MG63 (cell line): Measurements from ENCODE around the gene RGS9. TPM values are rescaled to one million over a fixed set of nuclear protein-coding genes. Genes with fewer than 3 reads are reported as not detected.

Experiments used
- DNase-seq: peaks from one replicate; pipeline ENCODE4 v3.0.0-alpha.2; 2020
- H3K27me3 ChIP-seq: fragments of 250-450 bp; sonication (Bioruptor Pico); 2 replicates; pipeline ENCODE4 v1.5.1; 2020; ENCODE audit warnings: mild to moderate bottlenecking, moderate library complexity
- H3K36me3 ChIP-seq: fragments of 250-450 bp; sonication (Bioruptor Pico); 2 replicates; pipeline ENCODE4 v1.5.1; 2020; ENCODE audit warnings: mild to moderate bottlenecking, moderate library complexity
- H3K4me3 ChIP-seq: fragments of 250-450 bp; sonication (Bioruptor Pico); 2 replicates; pipeline ENCODE4 v1.5.1; 2020; ENCODE audit warnings: mild to moderate bottlenecking, moderate library complexity
- H3K9me3 ChIP-seq: fragments of 250-450 bp; sonication (Bioruptor Pico); 2 replicates; pipeline ENCODE4 v1.5.1; 2020; ENCODE audit warnings: mild to moderate bottlenecking, moderate library complexity
- total RNA-seq: library from RNA; depleted of rRNA; stranded (reverse); fragments of >200 nt; shearing (Covaris generic); gene quantifications from 2 replicates; pipeline ENCODE4 v1.2.3, GENCODE V29; 2014; ENCODE audit warnings: low replicate concordance

The RGS9 gene
- total RNA-seq, 1 experiment from 2014 or later: 0.53 TPM

DNA sequence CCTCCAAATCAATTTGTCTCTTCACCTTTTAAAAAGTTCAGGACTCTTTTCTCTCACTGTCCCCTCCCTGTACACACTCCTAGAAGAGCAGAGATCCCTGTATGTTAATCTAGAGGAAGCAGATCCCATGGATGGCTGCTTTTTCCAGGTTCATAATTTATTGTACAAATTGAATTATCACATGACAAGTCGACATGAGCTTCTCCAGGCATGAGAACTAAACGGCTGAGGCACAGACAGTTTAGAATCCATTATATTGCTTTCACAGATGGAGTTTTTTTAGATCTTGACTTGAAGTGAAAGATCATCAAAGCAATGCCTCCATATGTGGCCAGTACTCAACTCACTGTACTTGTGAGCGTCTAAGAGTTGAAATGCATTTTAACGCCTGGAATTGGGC, 47.9 kb downstream of the RGS9 start:
- Histone ChIP-seq H3K9me3 (no peaks in the 10 kb centered on the region; the same call in 1 of the 2 replicates), H3K27me3 (no peaks in the 10 kb centered on the region), H3K36me3 (no peaks in the 10 kb centered on the region), H3K4me3 (no peak overlapping the region)
- no peak for DNase-seq

DNA sequence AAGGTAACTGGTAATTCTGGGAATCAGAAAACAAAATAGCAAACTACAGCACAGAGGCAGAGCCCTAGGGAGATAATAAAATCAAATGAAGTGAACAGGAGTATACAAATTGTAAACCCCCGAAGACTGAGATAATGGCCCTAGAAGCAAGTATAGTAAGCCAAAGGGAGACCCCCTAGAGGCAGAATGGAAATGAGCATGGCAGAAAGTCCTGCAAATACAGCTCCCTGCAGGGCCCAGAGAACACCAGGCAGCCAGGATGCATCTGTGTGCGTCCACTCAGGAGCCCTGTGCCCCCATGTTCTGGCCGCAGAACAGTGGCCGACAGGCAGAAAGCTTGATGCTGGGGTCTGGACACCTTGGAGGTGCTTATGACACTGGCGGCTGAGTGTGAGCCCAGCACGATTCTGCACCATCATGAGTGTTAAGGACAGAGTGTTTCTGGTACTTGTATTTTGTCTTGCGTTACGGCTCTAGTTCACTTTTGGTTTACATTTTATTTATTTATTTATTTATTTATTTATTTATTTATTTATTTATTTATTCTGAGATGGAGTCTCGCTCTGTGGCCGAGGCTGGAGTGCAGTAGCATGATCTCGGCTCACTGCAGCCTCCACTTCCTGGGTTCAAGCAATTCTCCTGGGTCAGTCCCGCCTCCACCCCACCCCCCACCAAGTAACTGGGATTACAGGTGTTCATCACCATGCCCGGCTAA, 48.7 kb downstream of the RGS9 start:
- no peaks in the 10 kb centered on the region for H3K36me3 ChIP-seq
- no peaks in the 10 kb centered on the region; the same call in 1 of the 2 replicates for H3K9me3 ChIP-seq
- no peaks in the 10 kb centered on the region for H3K27me3 ChIP-seq
- no peak overlapping the region for H3K4me3 ChIP-seq
- no peak for DNase-seq

DNA sequence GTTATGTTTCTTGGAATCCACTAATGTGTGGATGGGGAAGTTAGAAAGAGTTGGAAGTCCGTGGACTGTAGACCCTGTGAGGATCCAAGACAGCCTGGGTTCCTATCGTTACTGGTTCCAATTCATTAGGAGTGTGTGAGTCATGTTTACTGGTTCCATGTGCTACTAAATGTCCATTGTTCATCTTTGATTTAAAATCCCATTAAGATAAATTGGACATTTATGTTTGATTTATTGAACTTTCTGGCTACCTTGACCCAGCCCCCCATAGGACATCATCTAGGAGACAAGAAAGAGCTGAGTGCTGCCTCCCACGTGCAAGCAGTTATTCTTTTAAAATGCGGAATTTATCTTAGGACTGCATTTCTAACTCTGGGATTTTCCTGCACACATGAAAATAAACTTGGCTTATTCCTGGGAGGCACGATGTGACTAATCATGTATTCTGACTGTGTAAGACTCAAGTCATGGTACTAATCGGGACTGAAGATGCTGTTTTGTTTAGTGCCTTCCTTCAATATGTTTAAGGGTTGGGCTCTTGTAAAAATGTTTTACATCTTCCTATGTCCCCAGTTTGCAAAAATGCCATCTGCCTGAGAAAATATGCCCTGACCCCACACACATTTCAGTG, 53.4 kb downstream of the RGS9 start:
- DNase-seq: no peak
- Histone ChIP-seq H3K9me3 (no peaks in the 10 kb centered on the region; the same call in 1 of the 2 replicates), H3K36me3 (no peaks in the 10 kb centered on the region), H3K4me3 (no peak overlapping the region), H3K27me3 (no peaks in the 10 kb centered on the region)

DNA sequence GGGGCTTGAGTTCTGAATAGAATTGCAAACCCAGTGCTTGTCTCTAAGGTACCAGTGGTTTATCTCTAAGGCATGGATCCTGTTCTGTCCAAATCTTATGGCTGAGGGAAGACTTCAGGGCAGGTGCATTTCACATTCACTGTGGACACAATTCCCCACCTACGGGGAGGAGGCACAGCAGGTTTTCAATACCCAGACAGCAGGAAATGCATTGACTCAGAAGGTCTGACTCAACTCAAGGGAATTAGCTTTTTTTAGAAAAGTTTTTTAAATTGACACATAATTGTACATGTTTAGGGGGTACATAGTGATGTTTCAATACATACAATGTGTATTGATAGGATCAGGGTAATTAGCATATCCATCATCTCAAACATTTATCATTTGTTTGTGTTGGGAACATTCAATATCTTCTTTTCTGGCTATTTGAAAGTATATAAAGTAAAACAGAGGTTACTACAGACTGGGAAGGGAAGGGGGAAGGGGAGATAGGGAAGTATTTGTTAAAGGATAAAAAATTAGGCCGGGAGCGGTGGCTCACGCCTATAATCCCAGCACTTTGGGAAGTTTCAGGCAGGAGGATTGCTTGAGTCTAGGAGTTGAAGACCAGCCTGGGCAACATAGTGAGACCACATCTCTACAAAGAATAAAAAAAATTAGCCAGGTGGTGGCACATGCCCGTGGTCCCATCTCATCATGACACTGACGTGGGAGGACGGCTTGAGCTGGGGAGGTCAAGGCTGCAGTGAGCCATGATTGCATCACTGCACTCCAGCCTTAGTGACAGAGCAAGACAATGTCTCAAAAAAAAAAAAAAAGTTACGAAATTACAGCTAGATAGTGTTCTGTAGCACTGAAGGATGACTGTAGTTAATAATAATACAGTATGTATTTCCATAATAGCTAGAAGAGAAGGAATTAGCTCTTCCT, 54.9 kb downstream of the RGS9 start:
- Histone ChIP-seq H3K27me3 (no peaks in the 10 kb centered on the region), H3K9me3 (no peaks in the 10 kb centered on the region; the same call in 1 of the 2 replicates), H3K36me3 (no peaks in the 10 kb centered on the region), H3K4me3 (no peak overlapping the region)
- peak; percentile 37 for DNase-seq

DNA sequence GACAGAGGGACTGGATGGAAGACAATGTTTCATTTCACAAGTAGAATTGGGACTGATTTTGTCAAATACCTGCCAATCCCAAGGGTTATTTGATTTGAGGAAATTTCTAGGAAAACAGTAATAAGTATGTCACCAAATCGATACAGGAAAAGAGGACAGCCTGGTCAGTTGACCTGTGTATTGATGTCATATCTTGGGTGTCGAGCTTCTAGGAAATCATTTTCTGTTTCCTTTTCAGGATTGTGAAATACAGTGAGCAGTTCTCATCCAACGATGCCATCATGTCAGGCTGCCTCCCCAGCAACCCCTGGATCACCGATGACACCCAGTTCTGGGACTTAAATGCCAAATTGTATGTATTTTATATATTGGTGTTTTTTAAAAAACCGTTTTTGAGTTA, 56.1 kb downstream of the RGS9 start:
- DNase-seq: no peak
- H3K4me3 ChIP-seq: no peak overlapping the region
- H3K9me3 ChIP-seq: no peaks in the 10 kb centered on the region
- no peaks in the 10 kb centered on the region for H3K36me3 ChIP-seq
- no peaks in the 10 kb centered on the region for H3K27me3 ChIP-seq

DNA sequence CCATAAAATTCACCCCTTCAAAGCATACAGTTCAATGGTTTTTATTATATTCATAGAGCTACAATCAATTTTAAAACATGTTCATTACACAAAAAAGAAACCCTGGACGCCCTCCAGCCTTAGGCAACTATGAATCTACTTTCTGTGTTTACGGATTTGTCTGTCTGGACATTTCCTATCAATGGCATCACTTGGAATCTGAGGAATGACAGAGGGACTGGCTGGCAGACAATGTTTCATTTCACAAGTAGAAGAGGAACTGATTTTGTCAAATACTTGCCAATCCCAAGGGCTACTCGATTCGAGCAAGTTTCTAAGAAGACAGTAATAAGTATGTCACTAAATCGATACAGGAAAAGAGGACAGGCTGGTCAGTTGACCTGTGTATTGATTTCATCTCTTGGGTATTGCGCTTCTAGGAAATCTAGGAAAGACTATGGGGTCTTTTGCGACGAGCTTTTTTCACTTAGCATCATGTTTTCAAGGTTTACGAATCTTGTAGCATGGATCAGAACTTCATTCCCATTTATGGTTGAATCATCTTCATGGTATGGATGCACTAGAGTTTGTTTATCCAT, 56.6 kb downstream of the RGS9 start:
- no peak overlapping the region for H3K4me3 ChIP-seq
- DNase-seq: no peak
- no peaks in the 10 kb centered on the region for H3K36me3 ChIP-seq
- H3K27me3 ChIP-seq: no peaks in the 10 kb centered on the region
- no peaks in the 10 kb centered on the region for H3K9me3 ChIP-seq

DNA sequence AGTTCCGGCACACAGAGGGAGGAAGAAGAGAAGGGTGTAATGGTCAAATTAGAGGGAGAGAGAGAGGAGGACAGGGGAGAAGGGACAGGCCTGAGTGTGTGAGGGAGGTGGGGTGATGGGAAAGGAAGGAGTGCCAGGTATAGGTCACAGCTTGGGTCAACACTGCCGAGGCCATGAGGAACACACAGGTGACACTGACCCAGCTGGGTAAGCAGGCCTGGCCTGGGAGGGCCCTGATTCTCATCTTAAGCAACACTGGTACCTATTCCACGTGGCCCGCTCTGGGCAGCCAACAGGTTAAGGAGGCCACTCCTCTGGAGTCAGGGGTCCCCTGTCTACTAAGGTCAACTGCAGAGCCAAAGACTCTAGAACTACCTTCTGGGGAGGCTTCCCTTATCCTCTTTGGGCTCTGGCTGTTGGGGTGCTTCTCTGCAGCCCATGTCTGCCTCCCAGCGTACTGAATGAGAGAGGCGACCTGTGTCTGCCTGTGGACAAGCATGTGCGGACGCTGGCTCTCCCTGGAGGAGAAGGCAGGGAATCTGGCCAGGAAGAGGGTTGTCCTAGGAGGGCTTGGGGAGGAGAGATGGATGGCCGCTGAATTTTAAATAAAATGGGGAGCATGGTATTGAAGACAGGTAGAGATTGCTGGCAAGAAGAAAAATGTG, 57.6 kb downstream of the RGS9 start:
- Histone ChIP-seq H3K36me3 (no peaks in the 10 kb centered on the region), H3K27me3 (no peaks in the 10 kb centered on the region), H3K9me3 (no peaks in the 10 kb centered on the region), H3K4me3 (no peak overlapping the region)
- no peak for DNase-seq

DNA sequence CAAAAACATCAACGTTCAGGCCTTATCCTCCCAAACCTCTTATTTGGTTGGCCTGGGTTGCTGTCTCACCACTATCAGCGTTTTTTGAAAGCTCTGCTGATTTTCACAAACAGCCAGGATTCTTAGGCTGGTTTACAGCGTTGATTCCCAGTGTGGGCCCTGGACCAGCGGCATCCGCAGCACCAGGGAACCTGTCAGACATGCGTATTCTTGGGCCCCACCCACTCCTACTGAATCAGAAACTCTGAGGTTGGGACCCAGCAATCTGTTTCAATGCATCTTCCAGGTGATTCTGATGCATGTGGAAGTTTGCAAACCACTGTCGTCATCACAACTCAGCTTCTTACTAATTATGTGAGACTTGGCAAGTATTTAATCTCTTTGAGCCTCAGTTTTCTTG, 58.5 kb downstream of the RGS9 start:
- Histone ChIP-seq H3K4me3 (no peak overlapping the region), H3K36me3 (no peaks in the 10 kb centered on the region), H3K9me3 (no peaks in the 10 kb centered on the region), H3K27me3 (no peaks in the 10 kb centered on the region)
- no peak for DNase-seq

DNA sequence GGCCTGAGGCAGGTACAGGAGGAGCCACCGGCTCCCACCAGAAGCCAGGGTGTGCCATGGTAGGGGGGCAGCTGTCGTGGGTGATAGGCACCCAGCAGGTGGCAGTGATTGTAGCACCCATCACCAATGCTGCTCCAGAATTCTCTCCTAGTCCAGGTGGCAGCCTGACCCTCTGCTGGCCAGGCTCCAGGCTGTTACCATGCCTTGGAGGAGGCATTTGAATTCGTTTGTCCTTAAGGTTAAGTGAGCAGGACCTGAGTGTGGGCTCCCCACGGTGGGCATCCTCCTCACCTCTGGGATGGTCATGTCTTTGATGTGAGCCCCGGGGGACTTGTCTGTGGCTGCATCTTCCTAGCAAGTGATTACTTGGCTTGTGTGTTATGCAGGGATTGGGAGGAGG, 59.4 kb downstream of the RGS9 start:
- no peak for DNase-seq
- Histone ChIP-seq H3K4me3 (no peak overlapping the region), H3K27me3 (no peaks in the 10 kb centered on the region), H3K36me3 (no peaks in the 10 kb centered on the region), H3K9me3 (no peaks in the 10 kb centered on the region)

DNA sequence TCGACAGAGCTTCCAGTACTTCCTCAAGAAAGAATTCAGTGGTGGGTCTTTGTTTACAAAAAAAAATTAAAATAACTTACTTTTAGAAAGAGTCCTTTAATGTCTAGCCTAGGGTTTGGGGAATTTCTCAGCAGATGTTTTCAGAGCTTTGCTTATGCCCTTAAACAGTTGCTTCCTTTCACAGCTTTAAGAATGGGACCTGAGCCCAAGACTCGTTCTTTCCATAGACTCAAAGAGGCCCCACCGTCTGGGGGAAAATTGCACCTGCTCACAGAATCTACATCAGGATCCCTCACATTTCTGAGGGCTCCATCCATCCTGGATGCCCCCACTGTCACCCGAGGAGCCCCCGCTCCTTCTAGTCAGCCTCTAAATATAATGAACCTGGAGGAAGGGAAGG, 60.0 kb downstream of the RGS9 start:
- H3K9me3 ChIP-seq: no peaks in the 10 kb centered on the region
- no peaks in the 10 kb centered on the region for H3K36me3 ChIP-seq
- no peak for DNase-seq
- no peaks in the 10 kb centered on the region for H3K27me3 ChIP-seq
- H3K4me3 ChIP-seq: no peak overlapping the region

DNA sequence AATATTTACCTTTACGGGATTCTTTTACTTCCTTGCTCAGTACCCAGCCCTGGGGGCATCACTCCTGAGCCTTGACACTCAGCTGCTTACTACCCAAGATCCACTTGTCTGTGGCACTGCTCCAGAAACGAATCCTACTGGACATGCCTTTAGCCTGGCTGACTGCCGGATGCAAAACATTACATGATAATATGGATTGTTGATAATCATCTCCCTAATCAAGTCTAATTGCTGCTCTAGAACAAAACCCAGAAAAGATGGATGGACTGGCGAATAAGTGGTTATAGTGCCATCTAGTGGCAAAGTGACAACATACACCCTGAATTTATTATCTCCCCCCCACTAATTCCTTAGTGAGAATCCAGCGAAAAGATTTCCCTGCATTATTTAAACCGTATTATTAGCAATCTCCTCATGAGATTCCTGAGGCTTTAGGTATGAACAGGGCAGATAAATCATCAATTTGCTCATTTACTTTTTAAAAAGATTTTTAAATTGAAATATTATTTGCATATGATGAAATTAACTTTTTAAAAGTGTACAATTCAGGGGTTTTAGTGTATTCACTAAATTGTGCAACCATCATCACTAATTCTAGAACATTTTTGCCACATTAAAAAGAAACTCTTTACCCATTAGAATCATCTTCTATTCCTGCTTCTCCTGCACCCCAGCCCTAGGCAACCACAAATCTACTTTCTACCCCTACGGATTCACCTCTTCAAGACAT, 61.6 kb downstream of the RGS9 start:
- no peaks in the 10 kb centered on the region; the same call in 1 of the 2 replicates for H3K27me3 ChIP-seq
- no peak overlapping the region for H3K4me3 ChIP-seq
- H3K36me3 ChIP-seq: no peaks in the 10 kb centered on the region
- DNase-seq: no peak
- no peaks in the 10 kb centered on the region for H3K9me3 ChIP-seq

DNA sequence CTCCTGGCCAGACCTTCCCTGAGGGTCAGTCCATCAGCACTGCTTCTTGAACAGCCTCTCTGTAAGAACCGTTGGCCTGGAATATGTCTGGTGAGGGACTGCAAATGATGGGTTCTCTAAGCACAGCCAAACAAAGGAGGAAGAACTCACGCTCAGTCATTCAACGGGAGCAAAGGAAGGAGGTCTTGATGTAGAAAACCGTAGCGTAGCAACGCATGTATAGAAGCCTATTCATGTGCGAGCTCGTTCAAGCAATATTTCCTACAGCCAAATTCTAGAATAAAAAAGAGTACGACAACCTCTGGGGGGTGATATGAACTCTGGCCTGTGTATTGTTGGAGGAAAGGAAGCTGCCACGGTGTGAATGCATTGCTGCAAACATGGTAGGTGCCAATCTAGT, 64.2 kb downstream of the RGS9 start:
- no peaks in the 10 kb centered on the region for H3K36me3 ChIP-seq
- DNase-seq: no peak

DNA sequence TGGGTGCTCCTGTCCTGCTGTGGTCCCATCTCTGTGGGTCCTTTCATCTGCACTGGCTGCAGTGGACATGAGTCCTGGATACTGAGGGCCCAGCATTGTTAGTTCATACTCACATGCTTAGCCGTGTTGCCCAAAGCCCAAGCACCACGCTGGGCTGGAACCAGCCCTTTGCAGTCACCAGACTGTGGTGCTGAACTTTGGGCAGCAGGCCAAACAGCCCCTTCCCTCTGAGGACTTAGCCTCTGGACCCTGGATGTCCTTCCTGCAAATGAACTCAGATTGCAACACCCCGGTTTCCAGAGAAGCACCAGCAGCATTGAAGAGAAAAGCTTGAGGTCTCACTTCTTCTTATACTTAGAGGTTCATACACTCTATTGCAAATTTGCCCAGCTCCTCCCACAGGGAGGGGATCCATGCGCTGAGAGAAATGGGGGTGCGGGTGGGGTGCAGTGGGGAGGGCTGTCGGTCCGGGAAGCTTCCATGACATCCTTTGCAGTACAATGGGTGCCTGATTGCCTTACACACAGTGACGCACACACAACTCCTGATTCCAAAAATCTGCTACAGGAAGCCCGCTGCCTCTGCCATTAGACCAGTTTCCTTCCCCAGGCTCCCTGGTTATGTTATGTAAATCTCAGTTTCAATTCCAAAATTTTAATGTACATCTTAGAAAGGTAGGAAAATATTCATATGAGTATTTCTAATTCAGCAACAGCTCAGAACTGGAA, 65.8 kb downstream of the RGS9 start:
- no peak for DNase-seq
- no peak overlapping the region for H3K4me3 ChIP-seq
- peaks cover under 1% of the 10 kb centered on the region; the same call in 1 of the 2 replicates for H3K27me3 ChIP-seq
- no peaks in the 10 kb centered on the region for H3K9me3 ChIP-seq
- H3K36me3 ChIP-seq: no peaks in the 10 kb centered on the region

More for the DNA sequence above, 64.2 kb downstream of the RGS9 start:
- no peaks in the 10 kb centered on the region for H3K9me3 ChIP-seq
- no peaks in the 10 kb centered on the region; the same call in 1 of the 2 replicates for H3K27me3 ChIP-seq
- no peak overlapping the region for H3K4me3 ChIP-seq

DNA sequence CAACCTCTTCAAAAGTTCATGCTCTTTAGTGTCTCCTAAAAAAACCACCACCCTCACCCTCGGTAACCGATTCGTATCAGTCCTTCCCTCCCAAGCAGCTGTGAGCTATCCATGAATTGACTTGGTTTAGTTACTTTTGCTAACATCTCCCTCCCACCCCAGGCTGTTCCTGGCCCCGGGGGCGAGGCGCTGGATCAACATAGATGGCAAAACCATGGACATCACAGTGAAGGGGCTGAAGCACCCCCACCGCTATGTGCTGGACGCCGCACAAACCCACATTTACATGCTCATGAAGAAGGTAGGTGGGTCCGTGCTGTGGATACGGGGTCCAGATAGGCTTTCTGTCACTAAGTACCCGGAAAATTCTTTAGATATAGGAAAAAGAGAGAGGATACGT, 66.8 kb downstream of the RGS9 start:
- no peaks in the 10 kb centered on the region for H3K9me3 ChIP-seq
- H3K36me3 ChIP-seq: no peaks in the 10 kb centered on the region
- H3K27me3 ChIP-seq: peaks cover 2% of the 10 kb centered on the region; the same call in 1 of the 2 replicates
- no peak for DNase-seq
- no peak overlapping the region for H3K4me3 ChIP-seq

DNA sequence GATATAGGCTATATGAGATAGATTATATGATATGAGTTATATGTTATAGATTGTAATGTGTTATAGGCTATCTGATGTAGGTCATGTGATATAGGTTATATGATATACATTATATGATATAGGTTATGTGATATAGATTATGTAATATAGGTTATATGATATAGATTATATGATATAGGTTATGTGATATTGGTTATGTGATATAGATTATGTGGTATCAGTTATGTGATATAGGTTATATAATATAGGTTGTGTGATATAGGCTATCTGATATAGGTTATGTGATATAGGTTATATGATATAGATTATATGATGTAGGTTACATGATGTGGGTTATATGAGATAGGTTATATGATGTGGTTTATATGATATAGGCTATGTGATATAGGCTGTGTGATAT, 68.5 kb downstream of the RGS9 start:
- H3K4me3 ChIP-seq: no peak overlapping the region
- H3K27me3 ChIP-seq: peaks cover 2% of the 10 kb centered on the region; the same call in 1 of the 2 replicates
- H3K36me3 ChIP-seq: no peaks in the 10 kb centered on the region
- DNase-seq: no peak
- no peaks in the 10 kb centered on the region for H3K9me3 ChIP-seq
